ENCODE results near the gene HEPHL1.
A peak's percentile ranks its signal among the peaks of the same experiment; 100 is the strongest.
"Not testable (repeated sequence)": the region's sequence is repeated elsewhere in the genome, so short reads cannot be mapped to it uniquely, and the experiment has no call there.

The HEPHL1 gene

GRCh38 chr11:94084164-94084563, 63.0 kb downstream of the HEPHL1 start:
- DNase-seq (ENCODE audit: low read depth in 2 of 2), result no peak

GRCh38 chr11:94088906-94089305, 67.8 kb downstream of the HEPHL1 start:
- no peak for DNase-seq (ENCODE audit: low read depth in 2 of 2)

GRCh38 chr11:94089341-94089740, 68.2 kb downstream of the HEPHL1 start:
- no peak for DNase-seq (ENCODE audit: low read depth in 2 of 2)

- no peak for DNase-seq (ENCODE audit: low read depth in 2 of 2)
These were observed 69.2 kb downstream of the HEPHL1 start for GRCh38 chr11:94090401-94090800.

- DNase-seq (ENCODE audit: low read depth in 2 of 2), result no peak
These were observed 69.9 kb downstream of the HEPHL1 start for GRCh38 chr11:94091091-94091490.

- no peak for DNase-seq (ENCODE audit: low read depth in 2 of 2)
These were observed 79.1 kb downstream of the HEPHL1 start for GRCh38 chr11:94100253-94100652.

GRCh38 chr11:94103471-94103870, 82.3 kb downstream of the HEPHL1 start:
- DNase-seq (ENCODE audit: low read depth in 2 of 2), result no peak

- no peak for DNase-seq (ENCODE audit: low read depth in 2 of 2)
These were observed 83.6 kb downstream of the HEPHL1 start for GRCh38 chr11:94104734-94105133.

- DNase-seq (ENCODE audit: low read depth in 2 of 2), result no peak
These were observed 85.6 kb downstream of the HEPHL1 start for GRCh38 chr11:94106716-94107115.

- DNase-seq (ENCODE audit: low read depth in 2 of 2), result no peak
These were observed 86.2 kb downstream of the HEPHL1 start for GRCh38 chr11:94107363-94107762.

- no peak for DNase-seq (ENCODE audit: low read depth in 2 of 2)
These were observed 90.1 kb downstream of the HEPHL1 start for GRCh38 chr11:94111241-94111640.

GRCh38 chr11:94111660-94112059, 90.5 kb downstream of the HEPHL1 start:
- no peak for DNase-seq (ENCODE audit: low read depth in 2 of 2)

- no peak for DNase-seq (ENCODE audit: low read depth in 2 of 2)
These were observed 91.2 kb downstream of the HEPHL1 start for GRCh38 chr11:94112206-94112953.

GRCh38 chr11:94117197-94117574, 96.0 kb downstream of the HEPHL1 start:
- no peak for DNase-seq (ENCODE audit: low read depth in 2 of 2)

GRCh38 chr11:94117871-94118270, 96.7 kb downstream of the HEPHL1 start:
- no peak for DNase-seq (ENCODE audit: low read depth in 2 of 2)

GRCh38 chr11:94119676-94120075, 98.5 kb downstream of the HEPHL1 start:
- DNase-seq (ENCODE audit: low read depth in 2 of 2), result not testable (repeated sequence)

- not testable (repeated sequence) for DNase-seq (ENCODE audit: low read depth in 2 of 2)
These were observed 99.4 kb downstream of the HEPHL1 start for GRCh38 chr11:94120516-94120915.

- DNase-seq (ENCODE audit: low read depth in 2 of 2), result no peak
These were observed 99.8 kb downstream of the HEPHL1 start for GRCh38 chr11:94120946-94121345.

- DNase-seq (ENCODE audit: low read depth in 2 of 2), result no peak
These were observed 104.4 kb downstream of the HEPHL1 start for GRCh38 chr11:94125407-94126115.

- DNase-seq (ENCODE audit: low read depth in 2 of 2), result no peak
These were observed 106.5 kb downstream of the HEPHL1 start for GRCh38 chr11:94127638-94128037.

GRCh38 chr11:94128291-94128745, 107.2 kb downstream of the HEPHL1 start:
- DNase-seq (ENCODE audit: low read depth in 2 of 2), result no peak

- DNase-seq (ENCODE audit: low read depth in 2 of 2), result peak; percentile 30 to 60
These were observed 107.8 kb downstream of the HEPHL1 start, which contains the start of gene PANX1 for GRCh38 chr11:94128746-94129511. Gene PANX1, plus strand, starts transcription at chr11:94128841. Its CDS starts 472 bp downstream, at chr11:94129313.

Data from stimulated activated CD4-positive, alpha-beta T cell treated with anti-CD3 and anti-CD28 coated beads, Interleukin-15, amount 100 ng/mL, for 48 hours (primary cell).